ENCODE results near the gene MALRD1.

The MALRD1 gene

DNA sequence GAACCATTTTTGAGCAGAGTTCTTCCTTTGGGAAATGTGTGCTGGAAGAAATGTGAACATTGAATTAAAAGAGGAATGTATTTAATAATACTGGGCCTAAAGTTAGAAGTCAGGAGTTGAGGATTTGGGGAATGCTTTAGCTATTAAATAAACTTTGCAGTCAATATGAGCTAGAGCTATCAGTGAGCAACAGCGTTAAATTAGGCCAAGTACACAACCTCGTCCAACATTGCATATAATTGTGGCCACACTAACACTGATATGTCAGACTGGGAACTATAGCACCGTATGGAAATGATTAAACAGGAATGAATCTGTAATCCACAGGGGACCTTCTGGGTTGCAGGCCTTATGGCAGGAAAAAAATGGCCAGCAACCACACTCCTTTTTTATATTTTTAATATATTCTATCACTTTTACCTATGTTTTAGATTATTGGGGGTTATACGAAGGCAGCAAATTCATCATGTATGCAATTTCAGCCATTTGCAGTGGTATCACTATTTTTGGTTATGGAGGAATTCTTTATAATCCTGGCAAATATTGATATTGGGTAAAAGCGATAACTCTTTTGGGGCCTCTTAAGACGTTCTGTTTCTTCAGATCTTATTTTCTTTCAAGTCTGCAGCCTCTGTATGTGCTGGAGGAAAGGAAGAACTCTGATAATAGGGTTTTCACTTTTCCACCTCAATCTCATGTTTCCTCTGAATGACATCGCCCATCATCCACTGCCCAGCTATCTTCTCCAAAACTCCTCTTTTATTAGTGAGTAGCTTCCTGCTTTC, 531.4 kb downstream of the MALRD1 start:
- no peak for DNase-seq

DNA sequence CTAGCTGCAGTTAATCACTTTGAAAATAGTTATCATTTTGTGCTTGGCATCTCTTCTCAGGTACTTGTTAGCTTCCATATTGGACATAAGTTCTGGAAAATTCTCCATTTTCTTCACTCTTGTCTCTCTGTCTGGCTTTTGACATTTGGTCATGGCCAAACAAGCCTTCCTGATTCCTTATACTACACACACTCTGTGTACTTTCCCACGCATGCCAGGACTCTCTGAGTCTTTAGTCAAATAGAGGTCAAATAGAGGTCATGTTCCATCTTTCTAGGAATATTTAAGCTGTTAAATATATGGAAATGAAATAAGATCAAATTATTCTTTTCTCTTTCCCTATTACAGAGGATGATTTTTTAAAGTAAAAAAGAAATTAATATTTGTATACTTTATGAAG, 532.1 kb downstream of the MALRD1 start:
- no peak for DNase-seq

- no peak for DNase-seq
These were observed 540.0 kb downstream of the MALRD1 start for GRCh38 chr10:19588608-19589007.

- no peak for DNase-seq
These were observed 543.7 kb downstream of the MALRD1 start for GRCh38 chr10:19592276-19592675.

DNA sequence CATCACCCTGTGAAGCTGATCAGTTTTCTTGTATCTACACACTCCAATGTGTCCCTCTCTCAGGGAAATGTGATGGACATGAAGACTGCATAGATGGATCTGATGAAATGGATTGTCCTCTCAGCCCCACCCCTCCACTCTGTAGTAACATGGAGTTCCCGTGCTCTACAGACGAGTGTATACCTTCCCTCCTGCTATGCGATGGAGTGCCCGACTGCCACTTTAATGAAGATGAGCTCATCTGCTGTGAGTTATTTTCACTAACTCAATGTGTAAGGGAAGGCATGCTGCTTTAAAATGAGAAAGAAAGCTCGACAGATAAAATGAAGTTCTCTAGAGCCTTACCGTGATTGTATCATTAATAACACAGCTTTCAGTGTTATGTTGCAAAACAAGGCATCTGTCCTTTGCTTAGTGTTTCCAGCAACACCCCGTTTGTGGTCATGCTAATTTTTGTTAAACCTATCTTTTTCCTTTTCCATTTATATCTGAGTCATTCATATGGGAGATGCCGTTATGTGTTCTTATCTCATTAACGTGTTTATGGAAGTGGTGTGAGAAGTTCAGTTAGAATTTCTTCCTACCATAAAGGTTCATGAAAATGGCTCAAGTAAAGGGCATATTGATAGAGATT, 546.7 kb downstream of the MALRD1 start:
- no peak for DNase-seq

- no peak for DNase-seq
These were observed 557.2 kb downstream of the MALRD1 start for GRCh38 chr10:19605806-19606205.

DNA sequence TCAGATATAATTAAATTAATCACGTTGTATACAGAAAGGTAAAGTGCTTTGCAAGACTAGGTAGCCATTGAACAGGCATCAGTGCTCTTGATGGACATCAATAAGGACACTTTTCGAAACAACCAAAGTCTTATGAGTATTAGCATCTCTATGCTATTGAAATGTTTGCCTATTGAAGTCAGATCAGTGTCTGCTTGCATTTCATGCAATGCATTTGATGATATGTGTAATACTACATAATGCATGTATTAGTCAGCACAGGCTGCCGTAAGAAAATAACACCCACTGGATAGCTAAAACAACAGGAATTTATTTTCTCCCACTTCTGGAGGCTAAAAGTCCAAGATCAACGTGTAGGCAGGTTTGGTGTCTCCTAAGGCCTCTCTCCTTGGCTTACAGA, 558.4 kb downstream of the MALRD1 start:
- no peak for DNase-seq

- no peak for DNase-seq
These were observed 563.2 kb downstream of the MALRD1 start for GRCh38 chr10:19611775-19612174.

DNA sequence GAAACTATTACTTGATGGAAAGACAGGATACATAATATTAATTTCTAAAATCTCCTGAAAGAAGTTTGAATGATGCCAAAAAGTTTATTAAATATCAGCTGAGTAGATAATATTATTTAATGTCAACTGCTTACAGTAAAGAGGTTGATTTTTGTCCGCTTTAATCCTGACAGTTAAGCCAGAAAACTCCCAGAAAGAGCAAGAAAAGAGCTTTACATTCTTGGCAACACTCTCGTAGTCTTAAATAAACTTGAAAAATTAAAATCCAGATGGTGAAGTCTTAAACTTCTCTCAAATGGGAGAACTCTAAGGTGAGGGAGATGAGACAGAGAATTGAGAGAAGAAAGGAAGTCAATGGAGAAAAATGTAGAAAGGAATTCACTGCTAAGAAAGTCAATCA, 568.4 kb downstream of the MALRD1 start:
- no peak for DNase-seq

- no peak for DNase-seq
These were observed 572.2 kb downstream of the MALRD1 start for GRCh38 chr10:19620811-19621210.

- no peak for DNase-seq
These were observed 574.7 kb downstream of the MALRD1 start for GRCh38 chr10:19623321-19623720.

DNA sequence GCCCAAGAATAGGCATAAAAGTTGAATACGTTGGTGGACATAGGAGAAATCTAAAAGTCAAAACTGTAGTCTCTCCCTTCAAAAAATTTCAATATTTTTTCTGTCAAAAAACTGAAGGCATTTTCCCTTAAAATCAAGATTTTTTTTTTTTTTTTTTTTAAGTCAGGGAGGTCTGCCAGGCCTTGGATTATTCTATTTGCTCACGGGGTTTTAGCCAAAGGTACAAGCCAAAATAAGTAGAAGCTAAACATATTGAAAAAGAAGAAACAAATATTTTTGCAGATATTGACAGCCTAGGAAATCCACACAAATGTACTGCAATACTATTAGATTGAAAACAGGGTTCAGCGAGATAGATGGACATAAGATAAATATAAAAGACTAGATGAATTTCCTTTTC, 577.6 kb downstream of the MALRD1 start:
- no peak for DNase-seq

- no peak for DNase-seq
These were observed 580.4 kb downstream of the MALRD1 start for GRCh38 chr10:19628767-19629560.

DNA sequence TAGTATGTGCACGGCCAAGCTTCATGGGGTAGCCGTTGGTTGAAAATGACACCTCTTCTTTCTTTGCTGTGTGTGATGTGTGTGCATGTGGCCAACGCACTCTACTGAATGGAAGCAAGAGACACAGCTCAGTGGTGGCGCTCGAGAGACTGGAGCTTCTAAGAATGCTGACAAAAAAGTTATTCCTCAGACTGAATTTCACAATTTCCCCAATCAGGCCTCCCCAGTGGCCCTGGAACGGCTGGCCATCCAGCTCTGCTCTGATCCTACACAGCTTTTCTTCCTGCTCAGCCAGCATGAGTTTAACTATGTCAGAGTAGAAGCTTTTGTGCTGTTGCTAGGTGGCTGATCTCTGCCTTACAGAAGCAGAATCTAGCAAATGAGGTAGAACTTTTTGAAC, 581.0 kb downstream of the MALRD1 start:
- DNase-seq = no peak

DNA sequence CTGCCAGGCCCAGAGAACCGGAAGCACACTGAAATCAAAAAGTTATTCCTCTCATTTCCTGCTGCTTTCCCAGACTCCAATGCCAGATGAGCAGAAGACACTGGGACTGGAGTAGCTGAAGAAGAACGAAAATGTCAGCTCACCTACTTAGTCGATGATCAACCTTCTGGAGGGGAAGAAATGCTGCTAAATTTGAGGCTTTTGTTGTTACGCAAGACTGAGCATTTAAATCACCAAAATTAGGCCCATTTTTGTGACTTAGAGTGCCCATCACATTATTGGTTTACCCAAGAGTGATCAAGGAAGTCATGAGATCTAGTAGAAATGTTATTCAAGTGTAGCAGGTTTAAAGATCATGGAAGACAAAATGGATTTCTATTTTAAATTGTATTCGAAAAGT, 585.6 kb downstream of the MALRD1 start:
- DNase-seq = no peak

DNA sequence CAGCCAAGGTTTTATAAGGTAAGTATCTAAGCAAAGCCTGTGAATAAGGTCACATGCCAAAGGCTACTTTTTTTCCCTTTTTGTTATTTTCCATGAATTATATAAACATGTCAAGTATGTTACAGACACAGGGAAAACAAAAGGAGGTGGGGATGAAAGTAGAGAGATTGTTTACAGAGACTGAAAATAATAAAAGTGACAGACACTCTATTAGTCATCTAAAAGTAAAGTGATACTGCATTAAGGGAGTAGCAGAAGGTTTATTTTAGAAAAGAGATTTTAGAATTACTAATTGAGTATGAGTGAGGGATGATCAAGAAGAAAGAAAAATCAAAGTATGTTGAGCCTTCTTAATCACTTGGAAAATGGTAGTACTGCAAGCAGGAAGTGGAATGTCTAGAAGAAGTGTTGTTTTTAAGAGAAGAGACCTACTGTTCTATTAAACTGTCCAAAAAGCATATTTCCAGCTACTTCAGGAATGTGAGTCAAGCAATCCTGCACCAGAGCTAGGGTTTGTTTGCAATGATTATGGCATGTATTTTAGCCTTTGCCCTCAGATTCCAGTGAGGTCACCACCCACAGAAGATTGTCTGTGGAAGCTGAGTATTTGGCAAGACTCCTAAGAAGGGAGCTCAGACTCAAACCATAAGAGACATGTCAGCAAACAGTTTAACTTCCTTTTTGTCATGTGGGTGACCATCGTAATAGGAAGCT, 589.7 kb downstream of the MALRD1 start:
- no peak for DNase-seq

- DNase-seq = no peak
These were observed 590.3 kb downstream of the MALRD1 start for GRCh38 chr10:19638896-19639233.

GRCh38 chr10:19640566-19641263, 592.1 kb downstream of the MALRD1 start:
- no peak for DNase-seq

- DNase-seq = no peak
These were observed 602.9 kb downstream of the MALRD1 start for GRCh38 chr10:19651549-19651948.

DNA sequence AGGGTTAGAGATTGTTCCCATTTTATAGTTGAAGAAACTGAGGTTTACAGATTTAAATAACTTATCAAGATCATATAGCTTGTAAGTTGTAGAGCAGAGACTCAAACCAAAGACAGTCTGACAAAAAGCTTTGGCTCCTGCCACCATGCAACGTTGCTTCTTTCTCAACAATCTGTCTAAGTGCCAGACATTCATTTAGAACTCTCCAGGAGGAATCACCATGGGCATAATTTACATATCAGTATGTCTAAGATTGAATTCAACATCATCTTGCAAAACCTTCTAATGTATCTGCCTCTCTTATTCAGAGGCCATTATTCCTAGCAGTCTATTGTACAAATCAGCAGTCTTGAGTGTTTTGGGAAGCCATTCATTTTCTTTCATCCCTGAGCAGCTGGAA, 604.1 kb downstream of the MALRD1 start:
- DNase-seq = no peak

- no peak for DNase-seq
These were observed 605.3 kb downstream of the MALRD1 start for GRCh38 chr10:19653931-19654330.

GRCh38 chr10:19654576-19654975, 606.0 kb downstream of the MALRD1 start:
- DNase-seq = no peak

Data from COR-L47 (cell line).